HG02763 (cell line): ENCODE measurements around the gene BRAT1.
"Not testable (repeated sequence)": the region's sequence is repeated elsewhere in the genome, so short reads cannot be mapped to it uniquely, and the experiment has no call there.

Experiments
- ATAC-seq: cut with Tn5 transposase; IDR thresholded peaks from one replicate; pipeline ENCODE4 v1.9.1; 2021; ENCODE audit warnings: mild to moderate bottlenecking, moderate library complexity; ENCODE audit not compliant: unreplicated experiment

Gene BRAT1

GRCh38 chr7:2539031-2539911 lies 16.1 kb downstream of the BRAT1 start:
- no peak for ATAC-seq

- no peak for ATAC-seq
Measured at GRCh38 chr7:2537981-2538851, 17.1 kb downstream of the BRAT1 start.

GRCh38 chr7:2535872-2536627 lies 19.3 kb downstream of the BRAT1 start:
- ATAC-seq = not testable (repeated sequence)

DNA sequence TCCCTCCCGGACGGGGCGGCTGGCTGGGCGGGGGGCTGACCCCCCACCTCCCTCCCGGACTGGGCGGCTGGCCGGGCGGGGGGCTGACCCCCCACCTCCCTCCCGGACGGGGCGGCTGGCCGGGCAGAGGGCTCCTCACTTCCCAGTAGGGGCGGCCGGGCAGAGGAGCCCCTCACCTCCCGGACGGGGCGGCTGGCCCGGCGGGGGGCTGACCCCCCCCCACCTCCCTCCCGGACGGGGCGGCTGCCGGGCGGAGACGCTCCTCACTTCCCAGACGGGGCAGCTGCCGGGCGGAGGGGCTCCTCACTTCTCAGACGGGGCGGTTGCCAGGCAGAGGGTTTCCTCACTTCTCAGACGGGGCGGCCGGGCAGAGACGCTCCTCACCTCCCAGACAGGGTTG lies 21.1 kb downstream of the BRAT1 start:
- ATAC-seq = not testable (repeated sequence)

- ATAC-seq = not testable (repeated sequence)
Measured at GRCh38 chr7:2533566-2533965, 21.8 kb downstream of the BRAT1 start.

- not testable (repeated sequence) for ATAC-seq
Measured at GRCh38 chr7:2532816-2533215, 22.5 kb downstream of the BRAT1 start.

DNA sequence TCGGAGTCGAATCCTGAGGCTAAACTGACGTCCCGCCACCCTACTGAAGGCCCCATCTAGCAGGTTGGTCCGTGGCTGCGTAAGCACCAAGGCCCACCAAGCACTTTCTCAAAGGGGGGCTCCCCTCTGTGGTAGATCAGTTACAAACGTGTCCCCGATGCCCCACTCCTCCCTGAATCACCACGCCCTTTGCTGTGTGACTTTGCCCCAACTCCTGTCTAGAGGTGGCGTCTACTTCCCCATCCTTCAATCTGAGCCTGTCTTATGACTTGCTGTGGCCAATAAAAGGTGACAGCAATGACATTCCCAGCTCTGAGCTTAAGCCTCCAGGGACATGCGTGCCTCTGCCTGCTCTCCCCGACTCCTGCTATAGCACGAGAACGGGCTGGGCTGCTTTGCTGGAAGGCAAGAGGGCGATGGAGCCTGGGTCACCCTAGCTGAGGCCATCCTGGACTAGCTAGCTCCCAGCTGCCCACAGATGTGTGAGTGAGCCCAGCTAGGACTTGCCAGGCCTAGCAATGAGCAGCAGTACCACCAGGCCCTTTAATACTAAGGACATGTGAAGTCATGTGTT lies 23.0 kb downstream of the BRAT1 start:
- not testable (repeated sequence) for ATAC-seq

DNA sequence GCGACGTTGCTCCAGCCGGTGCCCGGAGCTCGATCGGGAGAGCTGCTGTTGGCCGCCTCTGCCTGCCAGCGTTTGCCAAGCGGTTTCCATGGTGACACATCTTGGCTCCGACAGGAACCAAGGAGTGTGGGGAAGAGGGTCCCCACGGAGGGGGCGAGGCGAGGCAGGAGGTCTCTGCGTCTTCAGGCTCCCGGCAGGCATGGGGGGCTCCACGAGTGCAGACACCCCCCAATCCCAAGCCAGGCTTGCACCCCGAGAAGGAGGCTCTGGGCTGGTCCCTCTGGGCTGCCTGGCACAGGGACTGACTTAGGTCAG lies 23.6 kb downstream of the BRAT1 start:
- ATAC-seq = not testable (repeated sequence)

DNA sequence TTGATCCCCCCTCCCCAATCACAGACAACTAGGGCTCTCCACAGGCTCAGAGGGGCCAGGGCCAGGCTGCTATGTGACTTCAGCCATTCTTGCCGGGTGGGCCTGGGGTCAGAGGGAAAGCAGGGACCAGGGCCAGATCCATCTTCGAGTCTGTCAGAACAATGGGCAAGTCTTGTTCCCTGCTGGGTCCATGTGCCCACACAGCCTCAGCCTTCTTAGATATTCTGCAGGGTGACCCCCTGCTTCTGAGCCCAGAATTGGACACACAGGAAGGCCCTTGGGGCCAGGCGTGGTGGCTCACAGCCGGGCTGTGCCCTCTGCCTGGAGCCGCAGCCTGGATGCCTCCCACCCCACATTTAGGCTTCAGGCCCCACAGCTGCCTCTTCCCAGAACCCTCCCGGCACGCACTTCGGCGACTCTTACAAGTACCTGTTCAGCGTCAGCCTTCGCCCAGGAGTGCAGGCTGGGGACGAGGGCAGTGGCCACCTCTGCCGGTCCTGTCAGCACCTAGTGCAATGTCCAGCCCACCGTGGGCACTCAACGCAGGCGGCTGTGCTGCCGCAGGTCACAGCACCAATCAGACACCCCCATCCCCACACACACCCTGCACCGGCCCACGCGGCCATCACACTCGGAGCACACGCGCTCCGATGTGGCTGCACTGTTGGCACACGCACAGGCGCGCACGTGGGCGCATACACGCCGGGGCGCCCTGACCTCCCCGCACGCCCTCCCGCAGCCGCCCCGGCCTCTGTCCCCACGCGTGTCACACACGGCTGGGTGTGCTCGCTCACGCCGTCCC lies 24.1 kb downstream of the BRAT1 start:
- not testable (repeated sequence) for ATAC-seq

GRCh38 chr7:2530071-2530987 lies 25.0 kb downstream of the BRAT1 start:
- peak; percentile 40 for ATAC-seq

- ATAC-seq = peak; percentile 4
Measured at GRCh38 chr7:2529161-2530070, 25.9 kb downstream of the BRAT1 start.

DNA sequence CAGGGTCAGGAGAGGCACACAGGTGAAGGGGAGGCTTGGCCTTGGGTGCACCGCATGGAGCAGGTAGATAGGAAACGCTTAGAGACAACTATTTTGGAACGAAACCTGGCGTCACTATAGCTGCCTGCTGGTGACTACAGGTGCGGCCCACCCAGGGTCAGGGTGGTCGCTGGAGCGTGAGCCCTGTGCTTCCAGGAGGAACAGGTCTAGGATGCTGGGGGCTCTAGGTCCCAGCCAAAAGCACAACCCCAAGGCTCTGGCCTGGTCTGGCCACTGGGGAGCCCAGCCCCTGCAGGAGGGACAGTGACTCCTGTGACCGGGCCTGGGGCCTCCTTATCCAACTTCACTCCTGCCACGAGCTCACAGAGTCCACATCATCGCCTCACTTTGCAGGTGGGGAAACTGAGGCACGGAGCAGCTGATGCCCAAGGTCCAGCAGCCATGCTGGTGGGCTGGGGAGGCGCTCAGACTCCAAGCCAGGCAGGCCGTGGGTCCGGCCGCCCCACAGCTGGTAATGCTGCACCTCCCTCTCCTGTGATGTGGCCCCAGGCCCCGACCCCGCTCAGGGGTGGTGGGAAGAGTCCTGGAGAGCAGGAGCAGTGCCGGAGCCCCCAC lies 26.7 kb downstream of the BRAT1 start:
- no peak for ATAC-seq

DNA sequence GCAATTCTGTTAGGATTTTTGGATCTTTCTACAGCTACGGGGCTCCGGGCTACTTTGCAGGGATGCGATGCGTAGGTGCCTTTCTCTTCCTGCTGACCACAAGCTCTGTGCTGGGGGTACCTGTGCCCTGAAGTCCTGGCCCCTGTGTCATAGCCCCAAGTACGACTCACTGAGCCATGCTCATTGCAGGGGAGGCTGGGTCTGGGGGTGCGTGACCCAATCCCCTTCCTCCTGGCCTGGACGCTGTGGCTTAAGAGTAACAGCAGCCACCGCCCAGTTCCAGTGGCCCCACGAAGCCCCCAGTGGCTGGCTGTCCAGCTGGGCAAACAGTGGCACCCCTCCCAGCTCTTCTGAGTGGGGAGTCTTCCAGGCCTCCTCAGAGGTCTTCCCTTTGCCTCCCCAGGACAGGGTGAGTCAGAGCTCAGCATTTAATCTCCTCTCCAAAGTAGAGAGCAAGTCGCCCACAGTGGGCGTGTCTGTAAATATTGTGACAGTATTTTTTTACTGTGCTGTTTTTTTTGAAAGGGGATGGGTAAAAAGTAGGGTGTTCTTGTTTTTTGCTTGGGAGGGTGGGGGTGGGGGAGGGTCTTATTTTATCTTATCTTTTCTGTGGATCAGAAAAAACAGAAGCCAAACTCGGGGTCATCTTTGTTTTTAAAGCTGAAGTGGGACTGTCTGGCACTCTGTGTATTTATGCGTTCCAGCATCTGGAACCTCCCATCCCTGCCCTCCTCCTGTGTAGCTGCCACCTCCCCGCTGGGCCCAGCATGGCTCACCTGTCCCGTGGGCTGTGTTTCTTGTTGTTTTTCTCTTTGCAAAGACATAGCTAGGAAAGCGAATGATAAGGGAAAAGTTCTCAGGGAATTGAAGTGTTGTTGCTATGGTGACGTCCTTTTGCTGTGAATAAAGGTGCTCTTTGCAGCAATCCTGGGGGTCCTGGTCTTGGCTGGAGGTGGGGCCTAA lies 27.5 kb downstream of the BRAT1 start:
- ATAC-seq = no peak

GRCh38 chr7:2526659-2527504 lies 28.4 kb downstream of the BRAT1 start:
- no peak for ATAC-seq
